ENCODE results near the gene TSHZ1. TPM values are rescaled to one million over a fixed set of nuclear protein-coding genes. Genes with fewer than 3 reads are reported as not detected.

TSHZ1 gene
- total RNA-seq, 2 experiments from 2014 or later = 5.9 to 9.5 TPM

DNA sequence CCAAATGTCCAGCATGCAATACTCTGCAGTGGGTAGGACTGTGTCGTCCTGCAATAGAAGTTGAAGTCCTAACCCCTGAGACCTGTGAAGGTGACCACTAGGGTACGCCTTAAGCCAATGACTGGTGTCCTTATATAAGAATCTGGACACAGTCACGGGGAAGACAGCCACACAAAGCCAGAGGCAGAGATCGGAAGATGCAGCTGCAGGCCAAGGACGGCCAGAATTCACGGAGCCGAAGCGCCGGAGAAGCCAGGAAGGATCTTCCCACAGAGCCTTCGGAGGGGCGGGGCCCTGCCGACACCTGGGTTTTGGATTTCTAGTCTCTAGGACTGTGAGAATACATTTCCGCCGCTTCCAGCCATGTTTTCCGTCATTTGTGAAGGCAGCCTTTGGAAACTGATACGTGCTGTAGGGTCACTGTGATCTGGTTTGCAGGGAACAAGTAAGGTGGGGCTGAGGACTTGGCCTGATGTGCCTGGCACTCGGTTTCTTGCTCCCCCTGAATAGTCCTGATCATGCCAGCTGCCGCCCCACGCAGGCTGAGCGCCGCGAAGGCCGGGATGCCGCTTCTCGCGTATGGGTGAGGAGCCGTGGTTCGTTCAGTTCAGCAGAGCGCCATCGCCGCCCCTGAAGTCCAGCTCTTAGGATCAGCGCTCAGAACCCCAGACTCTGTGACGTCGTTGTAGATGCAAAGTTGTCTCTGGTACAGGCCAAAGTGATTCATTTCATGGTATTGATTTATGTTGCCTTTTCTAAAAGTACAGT is 40.4 kb upstream of the TSHZ1 start:
- POLR2A ChIA-PET = no interaction called here

DNA sequence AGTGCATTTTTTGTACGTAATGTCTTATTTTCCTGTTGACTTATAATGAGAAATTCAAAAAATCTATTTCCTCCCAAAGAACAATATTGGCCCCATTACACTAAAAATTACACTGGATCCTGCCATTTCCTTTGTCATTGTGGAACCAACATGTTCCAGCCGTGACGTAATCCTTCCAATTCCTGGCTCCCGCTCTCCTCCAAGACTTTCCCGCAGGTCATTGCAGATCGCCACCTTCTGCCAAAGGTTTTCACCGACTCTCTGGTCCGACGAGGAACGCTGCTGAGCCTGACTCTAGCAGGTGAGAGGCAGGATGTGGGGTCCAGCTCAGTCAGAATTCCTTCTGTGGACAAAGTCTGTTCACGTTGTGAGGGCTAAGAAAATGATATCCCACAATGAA is 39.7 kb upstream of the TSHZ1 start:
- no peaks in the 10 kb centered on the region for H3K4me1 ChIP-seq (ENCODE audit: insufficient read depth, low read length, poor library complexity, severe bottlenecking)
- no peaks in the 10 kb centered on the region for H4K20me1 ChIP-seq (ENCODE audit: insufficient read depth, low read length)
- intact Hi-C loops (cut with micrococcal nuclease; ENCODE audit: unreplicated experiment) = no loop called here
- no peak overlapping the region for H3K4me3 ChIP-seq (ENCODE audit: low read depth, low read length, poor library complexity, severe bottlenecking)
- no peak overlapping the region for H3K27ac ChIP-seq (ENCODE audit: low read depth, low read length, poor library complexity, severe bottlenecking)
- no peaks in the 10 kb centered on the region for H3K9me2 ChIP-seq (ENCODE audit: insufficient read depth, low read length)
- H3K4me2 ChIP-seq (ENCODE audit: low read length) = no peak overlapping the region
- no peaks in the 10 kb centered on the region for H3K9me3 ChIP-seq (ENCODE audit: low read length)
- no peaks in the 10 kb centered on the region for H3K79me2 ChIP-seq (ENCODE audit: insufficient read depth, low read depth, low read length)
- DNase-seq (ENCODE audit: low spot score) = no peak
- TF ChIP-seq, protein P1, sequence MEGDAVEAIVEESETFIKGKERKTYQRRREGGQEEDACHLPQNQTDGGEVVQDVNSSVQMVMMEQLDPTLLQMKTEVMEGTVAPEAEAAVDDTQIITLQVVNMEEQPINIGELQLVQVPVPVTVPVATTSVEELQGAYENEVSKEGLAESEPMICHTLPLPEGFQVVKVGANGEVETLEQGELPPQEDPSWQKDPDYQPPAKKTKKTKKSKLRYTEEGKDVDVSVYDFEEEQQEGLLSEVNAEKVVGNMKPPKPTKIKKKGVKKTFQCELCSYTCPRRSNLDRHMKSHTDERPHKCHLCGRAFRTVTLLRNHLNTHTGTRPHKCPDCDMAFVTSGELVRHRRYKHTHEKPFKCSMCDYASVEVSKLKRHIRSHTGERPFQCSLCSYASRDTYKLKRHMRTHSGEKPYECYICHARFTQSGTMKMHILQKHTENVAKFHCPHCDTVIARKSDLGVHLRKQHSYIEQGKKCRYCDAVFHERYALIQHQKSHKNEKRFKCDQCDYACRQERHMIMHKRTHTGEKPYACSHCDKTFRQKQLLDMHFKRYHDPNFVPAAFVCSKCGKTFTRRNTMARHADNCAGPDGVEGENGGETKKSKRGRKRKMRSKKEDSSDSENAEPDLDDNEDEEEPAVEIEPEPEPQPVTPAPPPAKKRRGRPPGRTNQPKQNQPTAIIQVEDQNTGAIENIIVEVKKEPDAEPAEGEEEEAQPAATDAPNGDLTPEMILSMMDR (conservative IDR thresholded peaks at IDR 0.05; ENCODE audit: low read length) = no peak
- TF ChIP-seq EZH2phosphoT487 (IDR thresholded peaks at IDR 0.05; ENCODE audit: borderline replicate concordance, low read depth, low read length) = no peak
- ChIA-PET POLR2A (no interaction called here), CTCF (ENCODE audit: unreplicated experiment) (no interaction called here)
- H2AFZ ChIP-seq (ENCODE audit: low read length) = no peak overlapping the region
- no peaks in the 10 kb centered on the region for H3K36me3 ChIP-seq (ENCODE audit: insufficient read depth, low read length)
- no TSS peak for BruUV-seq (replicated peaks)

More for the DNA sequence above, 40.4 kb upstream of the TSHZ1 start:
- Histone ChIP-seq H3K4me1 (ENCODE audit: insufficient read depth, low read length, poor library complexity, severe bottlenecking) (no peaks in the 10 kb centered on the region), H2AFZ (ENCODE audit: low read length) (no peak overlapping the region), H3K4me2 (ENCODE audit: low read length) (no peak overlapping the region), H3K79me2 (ENCODE audit: insufficient read depth, low read depth, low read length) (no peaks in the 10 kb centered on the region), H3K36me3 (ENCODE audit: insufficient read depth, low read length) (no peaks in the 10 kb centered on the region), H3K9me2 (ENCODE audit: insufficient read depth, low read length) (no peaks in the 10 kb centered on the region), H3K9me3 (ENCODE audit: low read length) (no peaks in the 10 kb centered on the region), H3K27ac (ENCODE audit: low read depth, low read length, poor library complexity, severe bottlenecking) (no peak overlapping the region), H4K20me1 (ENCODE audit: insufficient read depth, low read length) (no peaks in the 10 kb centered on the region), H3K4me3 (ENCODE audit: low read depth, low read length, poor library complexity, severe bottlenecking) (no peak overlapping the region)
- CTCF ChIA-PET (ENCODE audit: unreplicated experiment) = no interaction called here
- no TSS peak for BruUV-seq (replicated peaks)
- intact Hi-C loops (cut with micrococcal nuclease; ENCODE audit: unreplicated experiment) = no loop called here
- DNase-seq (ENCODE audit: low spot score) = no peak
- no peak for TF ChIP-seq EZH2phosphoT487 (IDR thresholded peaks at IDR 0.05; ENCODE audit: borderline replicate concordance, low read depth, low read length)
- TF ChIP-seq, protein P1 (conservative IDR thresholded peaks at IDR 0.05; ENCODE audit: low read length) = no peak
